ENCODE results near the gene FRYL.
"Not testable (repeated sequence)": the region's sequence is repeated elsewhere in the genome, so short reads cannot be mapped to it uniquely, and the experiment has no call there.

The FRYL gene

DNA sequence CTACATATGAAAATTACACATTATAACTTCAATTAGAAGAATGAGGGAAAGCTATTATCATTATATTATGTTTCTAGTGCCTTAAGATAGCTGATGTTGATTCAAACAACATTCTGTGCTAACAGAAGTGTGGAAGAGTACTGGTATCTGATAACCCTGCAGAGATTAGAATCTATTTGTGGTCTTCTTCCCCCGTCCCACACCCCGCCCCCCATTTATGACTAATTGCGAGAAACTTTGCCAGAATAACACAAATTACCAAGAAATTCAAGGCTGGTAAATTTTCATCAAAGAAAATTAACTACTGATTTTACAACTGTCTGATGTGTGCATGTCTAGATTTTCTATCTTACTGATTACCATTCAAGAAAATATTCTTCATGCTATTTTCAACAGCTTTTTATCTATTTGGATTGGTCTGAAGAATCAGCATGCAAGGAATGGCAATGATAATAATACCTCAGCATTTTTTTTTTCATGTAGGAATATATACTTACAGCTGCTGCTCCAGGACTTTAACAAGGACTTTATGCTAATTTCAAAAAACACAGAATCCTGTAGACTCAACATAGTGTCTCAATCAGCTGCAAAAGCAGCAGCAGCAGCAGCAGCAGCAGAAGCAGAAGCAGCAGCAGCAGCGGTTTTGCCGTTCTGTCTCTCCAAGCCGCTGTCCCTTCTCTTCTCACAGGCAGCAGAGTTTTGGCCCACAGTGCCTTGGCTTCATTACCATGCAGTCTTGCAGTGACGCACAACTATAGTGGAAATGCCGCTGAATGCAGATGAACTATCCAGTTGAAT, 126.7 kb downstream of the FRYL start:
- no peak for FAIRE-seq

DNA sequence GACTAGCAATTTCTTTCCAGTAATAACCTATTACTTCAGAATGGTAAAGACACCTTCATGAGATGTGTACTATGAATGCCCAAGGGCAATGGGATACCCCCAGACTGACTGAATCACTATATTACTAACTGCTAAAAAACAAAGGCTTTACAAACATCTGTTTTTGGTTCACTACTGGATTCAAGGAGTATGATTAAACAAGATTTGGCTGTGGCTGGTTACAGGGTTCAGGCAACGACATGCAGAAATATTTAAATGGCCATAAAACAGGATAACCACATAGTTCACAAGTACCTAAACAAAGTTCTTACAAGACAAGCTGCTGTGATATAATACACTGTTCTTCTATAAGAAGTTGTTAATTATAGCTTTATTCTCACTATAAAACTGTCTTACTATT, 128.2 kb downstream of the FRYL start:
- peak; percentile 79 for FAIRE-seq

DNA sequence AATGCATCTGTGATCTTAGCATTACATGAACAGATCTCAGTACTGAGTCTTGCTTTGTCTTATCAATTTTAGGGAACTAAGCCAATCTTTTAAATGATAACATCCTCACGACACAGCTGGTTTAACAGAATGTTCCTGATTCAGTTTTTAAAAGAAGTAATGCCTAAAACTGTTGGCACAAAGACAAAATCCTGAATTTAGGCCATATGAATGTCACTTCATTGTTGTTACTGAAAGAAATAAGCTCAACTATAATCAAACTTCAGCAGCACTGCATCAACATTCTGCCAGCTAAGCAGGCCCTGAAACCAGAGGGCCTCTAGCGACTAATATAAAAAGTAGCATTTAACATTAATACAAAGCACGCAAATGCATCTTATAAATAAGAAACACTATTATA, 130.6 kb downstream of the FRYL start:
- no peak for FAIRE-seq

DNA sequence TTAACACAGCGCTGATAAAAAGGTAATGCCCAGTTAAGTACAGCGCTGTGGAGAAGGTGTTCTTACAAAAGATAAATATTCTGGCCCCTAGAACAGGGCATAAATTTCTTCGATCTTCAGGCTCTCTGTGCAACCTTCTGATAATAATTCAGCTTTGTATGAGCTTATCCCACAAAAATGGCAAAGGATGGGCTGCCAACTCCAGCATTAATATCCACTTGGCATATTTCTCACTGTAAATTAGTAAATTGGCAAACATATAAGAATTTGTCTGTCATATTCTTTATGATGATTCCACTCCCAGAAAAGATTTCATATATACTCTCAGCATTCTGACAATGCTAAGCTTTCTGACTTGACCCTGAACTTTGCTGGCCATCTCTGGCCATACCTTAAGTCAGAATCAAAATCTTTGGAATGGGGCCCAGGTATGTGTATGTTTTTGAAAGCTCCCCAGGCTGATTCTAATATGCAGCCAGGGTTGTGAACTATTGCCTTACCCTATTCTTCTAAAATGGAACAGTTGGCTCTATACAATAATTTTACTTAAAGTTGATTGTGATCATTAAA, 134.8 kb downstream of the FRYL start:
- FAIRE-seq = no peak

DNA sequence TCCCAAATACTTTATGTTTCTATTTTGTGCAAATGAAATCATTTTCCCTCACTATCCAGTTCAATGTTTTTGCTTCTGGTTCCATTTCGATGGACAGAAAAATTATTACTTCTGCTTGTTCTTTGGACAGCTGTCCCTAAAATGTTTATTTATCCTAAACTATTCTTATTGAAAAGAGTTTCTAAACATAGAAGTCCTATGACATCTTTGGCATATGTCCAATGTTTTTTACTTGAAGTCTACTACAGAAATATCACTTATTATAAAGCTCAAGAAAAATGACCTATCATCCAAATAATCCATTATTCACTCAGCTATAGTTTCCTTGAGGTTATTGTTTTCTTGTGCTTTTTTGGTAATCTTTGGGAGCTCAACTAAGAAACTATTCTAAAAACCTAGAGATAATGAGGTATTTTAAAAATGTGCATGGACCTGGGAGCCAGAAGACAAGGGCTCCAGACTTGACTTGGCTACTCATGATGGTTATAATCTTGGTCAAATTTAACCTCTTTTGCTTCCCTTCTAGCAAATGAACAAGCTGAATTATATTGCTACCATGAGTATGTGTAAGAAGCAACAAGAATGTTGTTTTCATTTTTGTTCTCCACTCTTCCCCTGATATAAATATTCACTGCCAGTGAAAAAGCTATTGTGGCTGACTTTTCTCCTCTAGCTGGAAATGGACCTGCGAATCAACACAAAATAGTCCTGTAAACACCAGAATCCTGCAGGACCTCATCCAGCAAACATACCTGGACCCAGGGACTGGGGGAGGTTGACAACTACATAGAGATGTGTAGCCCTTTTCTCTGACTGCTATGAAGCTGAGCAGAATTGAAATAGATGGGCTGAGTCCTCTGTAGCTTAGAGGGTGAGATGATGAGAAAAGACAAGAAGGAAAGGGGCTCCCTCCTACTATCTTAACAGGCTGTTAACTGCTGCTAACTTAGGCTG, 137.4 kb downstream of the FRYL start:
- FAIRE-seq = no peak

DNA sequence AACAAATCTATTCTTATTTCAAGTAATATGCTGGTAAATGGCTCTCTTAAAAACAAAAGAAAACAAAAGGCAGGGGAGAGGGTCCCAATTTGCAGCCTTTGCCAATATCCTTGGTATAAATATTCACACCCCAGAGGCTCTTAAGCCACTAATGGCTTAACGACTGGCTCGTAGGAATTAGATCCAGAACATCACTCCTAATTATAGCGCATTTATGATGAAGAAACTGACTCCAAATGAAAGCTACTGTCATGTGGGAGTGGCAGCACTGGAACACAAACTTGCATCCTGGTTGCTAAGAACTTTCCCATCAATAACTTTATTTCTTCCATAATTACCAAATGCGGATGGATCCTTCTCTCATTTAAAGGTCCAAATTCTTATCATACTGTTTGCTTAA, 138.7 kb downstream of the FRYL start:
- FAIRE-seq = no peak

DNA sequence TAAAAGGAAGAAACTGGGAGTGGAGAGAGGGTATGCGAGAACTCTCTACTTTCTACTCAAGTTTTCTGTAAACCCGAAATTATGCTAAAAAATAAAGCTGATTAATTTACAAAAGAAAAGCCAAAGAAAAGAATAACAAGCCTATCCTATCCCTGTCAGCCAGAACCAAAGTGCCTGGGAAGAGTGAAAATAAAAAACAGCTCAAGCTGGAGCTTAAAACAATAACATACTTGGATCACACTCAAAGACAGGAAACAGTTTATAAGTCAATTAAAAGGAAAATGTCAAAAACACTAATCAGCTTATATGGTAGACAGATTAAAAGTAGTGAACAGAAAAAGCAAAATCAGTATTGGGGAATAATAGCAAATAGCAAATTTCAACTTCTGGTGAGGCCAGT, 139.4 kb downstream of the FRYL start:
- FAIRE-seq = peak; percentile 90

DNA sequence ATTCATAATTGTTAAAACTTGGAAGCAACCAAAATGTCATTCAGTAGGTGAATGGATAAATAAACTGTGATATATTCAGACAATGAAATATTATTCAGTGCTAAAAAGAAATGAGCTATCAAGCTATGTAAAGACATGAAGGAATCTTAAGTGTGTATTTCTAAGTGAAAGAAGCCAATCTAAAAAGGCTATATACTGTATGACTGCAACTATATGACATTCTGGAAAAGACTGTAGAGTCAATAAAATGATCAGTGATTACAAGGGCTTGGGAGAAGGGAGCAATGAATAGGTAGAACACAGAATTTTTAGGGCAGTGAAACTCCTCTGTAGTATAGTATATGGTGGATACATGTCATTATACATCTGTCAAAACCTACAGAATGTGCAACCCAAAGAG, 139.9 kb downstream of the FRYL start:
- FAIRE-seq = no peak

DNA sequence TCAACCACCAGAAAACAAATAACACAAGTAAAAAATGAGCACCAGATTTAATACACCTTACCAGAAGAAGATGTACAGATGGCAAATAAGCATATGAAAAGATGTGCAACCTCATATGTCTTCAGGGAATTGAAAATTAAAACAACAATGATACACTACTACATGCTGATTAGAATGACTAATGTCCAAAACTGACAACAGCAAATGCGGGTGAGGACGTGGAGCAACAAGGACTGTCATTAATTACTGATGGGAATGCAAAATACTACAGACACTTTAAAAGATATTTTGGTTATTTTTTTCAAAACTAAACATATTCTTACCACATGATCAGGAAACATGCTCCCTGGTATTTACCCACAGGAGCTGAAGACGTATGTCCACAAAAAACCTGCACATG, 140.3 kb downstream of the FRYL start:
- no peak for FAIRE-seq

DNA sequence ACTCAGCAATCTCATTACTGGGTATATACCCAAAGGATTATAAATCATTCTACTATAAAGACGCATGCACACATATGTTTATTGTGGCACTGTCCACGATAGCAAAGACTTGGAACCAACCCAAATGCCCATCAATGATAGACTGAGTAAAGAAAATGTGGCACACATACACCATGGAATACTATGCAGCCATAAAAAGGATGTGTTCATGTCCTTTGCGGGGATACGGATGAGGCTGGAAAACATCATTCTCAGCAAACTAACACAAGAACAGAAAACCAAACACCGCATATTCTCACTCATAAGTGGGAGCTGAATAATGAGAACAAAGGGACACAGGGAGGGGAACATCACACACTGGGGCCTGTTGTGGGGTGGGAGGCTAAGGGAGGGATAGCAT, 141.5 kb downstream of the FRYL start:
- not testable (repeated sequence) for FAIRE-seq

DNA sequence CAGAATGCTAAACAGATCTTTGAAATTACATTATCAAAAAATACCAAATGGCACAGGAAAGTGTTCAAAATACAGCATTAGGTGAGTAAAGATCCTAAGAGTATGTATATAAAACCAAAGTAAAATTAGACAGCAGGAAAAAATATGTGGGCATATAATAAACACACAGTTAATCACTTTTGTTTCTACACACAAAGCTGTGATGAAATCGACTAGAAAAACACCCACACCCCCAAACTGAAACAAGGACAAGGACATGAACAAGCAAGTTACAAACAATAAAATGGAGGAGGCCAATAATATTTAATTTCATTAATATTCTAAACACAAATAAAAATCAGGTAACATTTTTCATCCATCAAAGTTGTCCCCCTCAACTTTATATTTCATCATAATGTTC, 143.2 kb downstream of the FRYL start:
- FAIRE-seq = no peak

DNA sequence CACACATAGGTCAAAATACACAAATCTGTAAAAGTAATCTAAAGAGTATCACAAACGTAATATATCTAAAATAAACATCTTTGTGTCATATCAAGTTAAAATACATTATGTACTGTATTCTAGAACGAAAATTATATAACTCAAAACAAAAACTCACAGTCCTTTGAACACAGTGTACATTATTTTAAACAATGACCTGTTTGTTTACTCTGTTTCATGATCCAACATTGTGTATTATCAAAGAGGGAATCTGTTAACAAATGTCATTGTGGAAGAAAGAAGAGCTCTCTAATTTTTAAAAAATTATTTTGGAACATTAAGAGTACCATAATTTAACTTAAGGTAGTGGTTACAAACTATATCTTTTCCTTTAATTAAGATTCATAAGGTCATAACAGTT, 144.1 kb downstream of the FRYL start:
- peak; percentile 67 for FAIRE-seq

DNA sequence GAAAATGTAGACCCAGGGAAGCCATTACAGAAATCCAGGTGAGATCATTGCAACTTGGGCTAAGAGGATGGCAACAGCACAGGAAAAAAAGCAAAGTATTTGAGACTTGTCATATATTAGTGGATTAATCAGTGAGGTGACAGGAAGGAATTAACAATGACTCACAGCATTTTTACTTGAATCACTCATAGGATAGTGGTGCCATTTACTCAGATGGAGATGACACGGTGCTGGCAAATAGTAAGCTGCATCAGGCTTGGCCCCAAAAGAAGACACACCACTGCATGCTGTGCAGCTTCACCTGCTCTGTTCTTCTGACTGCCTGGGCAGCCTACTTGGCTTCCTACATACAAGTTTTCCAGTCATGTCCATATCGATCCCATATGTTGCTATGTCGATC, 144.8 kb downstream of the FRYL start:
- FAIRE-seq = no peak

DNA sequence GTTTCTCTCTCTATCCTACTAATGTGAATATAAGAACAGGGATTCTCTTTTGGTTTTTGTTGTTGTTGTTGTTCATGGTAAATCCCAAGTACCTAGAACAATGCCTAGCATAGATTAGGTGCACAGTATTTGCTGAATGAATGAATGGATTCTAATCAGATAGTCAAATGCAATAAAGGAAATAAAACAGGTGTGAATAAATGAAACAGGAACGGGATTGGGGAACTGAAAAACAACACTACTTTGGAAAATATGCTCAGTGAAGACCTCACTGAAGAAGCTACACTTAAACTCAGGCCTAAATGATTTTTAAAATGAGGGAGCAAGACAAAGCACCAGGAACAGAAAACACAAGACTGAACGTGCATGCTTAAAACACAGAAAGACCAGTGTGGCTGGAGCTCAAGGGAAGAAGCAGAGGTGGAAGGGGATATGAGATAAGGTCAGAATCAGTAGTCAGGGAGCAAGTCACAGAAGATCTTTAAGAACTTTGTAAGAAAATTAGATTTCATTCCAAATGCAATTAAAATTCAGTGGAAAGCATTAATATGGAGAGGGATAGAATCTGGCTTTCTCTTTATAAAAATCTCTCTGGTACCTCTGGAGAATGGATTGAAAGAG, 145.3 kb downstream of the FRYL start:
- FAIRE-seq = no peak

DNA sequence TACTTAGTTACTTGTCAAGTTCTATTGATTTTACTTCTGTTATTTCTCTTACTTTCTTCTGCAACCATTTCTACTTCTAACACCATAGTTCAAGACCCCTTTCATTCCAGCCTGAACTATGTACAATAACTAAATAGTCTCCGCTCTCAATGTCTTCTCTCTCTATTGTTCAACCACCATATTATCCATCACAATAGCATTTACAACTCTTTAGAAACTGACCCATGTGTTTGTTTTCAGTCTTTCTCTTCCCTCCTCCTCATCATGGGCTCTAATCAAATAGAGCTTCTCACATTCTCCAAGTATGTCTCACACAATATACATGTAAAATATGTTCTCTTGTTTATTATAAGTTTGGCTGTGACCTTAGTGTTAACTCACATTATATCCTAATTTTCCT, 146.4 kb downstream of the FRYL start:
- FAIRE-seq = no peak

DNA sequence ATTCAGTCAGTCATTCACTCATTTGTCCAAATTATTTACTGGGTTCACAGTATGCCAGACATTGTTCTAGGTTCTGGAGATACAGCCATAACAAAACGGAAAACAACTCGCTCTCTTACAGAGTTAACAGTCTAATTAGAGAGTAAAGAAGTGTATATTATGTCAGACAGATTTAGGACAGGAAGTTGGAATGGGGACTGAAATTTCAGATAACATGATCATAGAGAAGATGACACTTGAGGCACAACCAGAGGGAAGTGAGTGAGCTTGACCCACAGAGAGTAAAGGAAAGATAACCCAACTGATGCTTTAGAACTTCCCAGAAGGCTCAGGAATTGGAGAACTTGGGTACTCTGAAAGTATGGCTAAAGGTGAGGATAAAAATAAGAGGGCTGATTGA, 150.6 kb downstream of the FRYL start:
- no peak for FAIRE-seq

DNA sequence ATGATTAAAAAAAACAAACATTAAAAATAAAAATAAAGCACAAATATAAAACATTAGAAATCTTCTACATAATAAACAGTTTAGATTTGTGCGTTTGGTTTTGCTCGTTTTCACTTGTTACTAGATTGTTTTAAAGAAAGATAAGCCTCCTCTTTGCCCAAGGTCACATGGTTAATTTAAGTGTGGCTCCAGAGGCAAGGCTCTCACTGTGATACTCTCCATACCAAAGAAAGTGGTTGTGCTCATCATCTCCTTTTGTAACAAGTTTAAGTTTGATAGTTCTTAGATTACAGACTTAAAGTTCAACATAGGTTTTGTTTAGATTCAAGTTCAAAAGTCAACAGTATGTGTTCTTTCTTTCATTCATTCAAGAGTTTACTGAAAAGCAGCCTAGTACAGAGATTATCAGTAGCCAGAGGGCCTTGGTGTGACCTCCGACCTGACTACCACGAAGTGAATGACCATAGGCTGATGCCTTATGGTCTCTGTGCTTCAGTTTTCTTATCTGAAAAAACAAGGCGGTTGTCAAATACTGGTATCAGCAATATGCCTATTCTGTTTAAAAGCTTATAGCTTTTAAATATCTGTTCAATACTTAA, 156.8 kb downstream of the FRYL start:
- no peak for FAIRE-seq

DNA sequence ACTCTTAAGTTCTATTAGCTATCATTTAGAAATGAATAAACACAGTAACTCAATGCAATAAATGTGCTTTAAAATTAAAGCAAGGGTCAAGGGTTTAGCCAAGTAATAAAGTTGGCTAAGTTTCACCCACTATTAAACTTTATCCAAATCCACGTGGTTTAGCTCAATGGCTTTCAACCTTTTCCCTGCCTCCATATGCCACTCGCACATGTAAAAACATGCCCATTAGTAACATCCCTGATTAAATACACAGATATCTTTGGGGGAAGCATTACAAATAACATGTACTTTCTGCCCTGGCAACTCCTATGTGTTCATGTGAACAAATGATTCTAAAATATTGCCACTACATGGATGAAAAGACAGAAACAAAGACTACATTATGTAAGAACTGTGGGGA, 159.2 kb downstream of the FRYL start:
- FAIRE-seq = no peak

DNA sequence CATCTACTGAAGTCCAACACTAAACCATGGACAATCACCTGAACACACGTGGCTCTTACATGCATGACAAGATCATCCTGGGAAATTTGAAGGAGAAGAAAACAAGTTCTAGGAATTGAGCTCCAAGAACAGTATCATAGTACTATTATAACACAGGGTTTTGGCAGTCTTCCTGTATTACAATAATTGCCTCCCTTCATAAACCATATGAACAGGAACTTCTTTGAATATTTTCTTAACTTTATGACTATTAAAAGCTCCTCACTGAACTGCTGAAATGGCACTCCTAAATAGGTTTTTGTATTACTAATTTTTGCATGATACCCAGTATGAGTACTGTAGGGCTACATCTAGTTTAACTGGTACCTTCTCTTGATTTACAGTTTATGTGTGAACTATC, 160.0 kb downstream of the FRYL start:
- no peak for FAIRE-seq

DNA sequence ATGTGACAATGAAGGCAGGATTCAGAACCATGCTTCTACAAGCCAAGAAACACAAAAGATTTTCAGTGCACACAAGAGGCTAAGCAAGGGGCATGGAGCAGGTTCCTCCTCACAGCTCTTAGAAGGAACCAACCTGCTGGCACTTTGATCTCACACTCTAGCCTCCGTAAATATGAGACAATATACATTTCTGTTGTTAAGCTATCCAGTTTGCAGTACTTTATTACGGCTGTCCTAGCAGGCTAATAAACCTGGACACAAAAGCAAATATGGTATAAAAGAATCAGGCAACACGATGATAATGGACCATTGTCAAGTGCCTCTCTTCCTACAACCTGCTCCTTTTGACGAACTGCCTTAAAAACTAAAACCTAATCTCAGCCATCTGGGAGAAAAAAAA, 175.6 kb downstream of the FRYL start:
- FAIRE-seq = no peak

DNA sequence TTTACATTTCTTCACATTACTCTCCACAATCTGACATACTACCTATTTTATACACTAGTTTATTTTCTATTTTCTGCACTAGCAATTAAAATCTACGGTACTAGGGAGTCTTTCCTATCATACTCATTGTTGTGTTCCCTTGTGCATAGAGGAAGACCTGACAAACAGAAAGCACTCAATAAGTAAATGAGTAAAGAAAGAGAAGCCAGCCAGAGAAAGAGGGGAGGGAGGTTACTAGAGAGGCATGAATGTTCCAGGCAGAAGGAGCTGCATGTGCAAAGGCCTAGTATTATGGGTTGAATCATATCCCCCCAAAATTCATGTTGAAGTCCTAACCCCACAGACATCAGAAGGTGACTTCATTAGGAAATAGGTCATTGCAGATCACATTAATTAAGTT, 176.0 kb downstream of the FRYL start:
- FAIRE-seq = no peak

DNA sequence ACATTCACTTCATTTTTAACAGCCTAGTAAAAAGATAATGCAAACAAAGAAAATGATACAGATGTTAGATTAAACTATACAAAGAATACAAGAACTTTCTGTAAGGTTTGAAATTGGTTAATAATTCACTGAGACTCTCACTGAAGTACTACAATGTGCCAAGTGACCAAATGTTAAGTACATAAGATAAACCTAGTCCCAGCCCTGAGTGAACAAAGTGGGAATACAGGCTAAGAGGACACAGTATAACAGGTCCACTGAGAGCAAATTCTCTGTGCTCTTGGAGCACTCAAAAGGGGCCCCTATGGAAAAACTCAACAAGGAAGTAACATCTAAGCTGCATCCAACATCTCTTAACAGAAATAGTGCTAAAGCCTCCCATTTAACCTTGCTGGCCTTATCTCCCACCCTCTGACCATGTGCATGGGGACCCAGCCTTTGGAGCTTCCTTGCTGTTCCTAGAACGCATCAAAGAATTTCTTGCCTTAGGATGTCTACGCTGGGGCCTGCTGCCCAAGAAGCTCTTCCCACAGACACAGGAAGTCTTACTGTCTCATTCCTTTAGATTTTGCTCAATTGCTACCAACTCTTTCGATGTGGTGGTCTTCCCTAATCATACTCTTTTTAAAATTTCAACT, 176.6 kb downstream of the FRYL start:
- peak; percentile 53 for FAIRE-seq
